NCI-H82 treated with DMSO at 0.1 percent for 48 hours (cell line): ENCODE results near the gene SLC38A6.

ENCODE experiments used
- DNase-seq: peaks from one replicate; lab custom pipeline; 2025; ENCODE audit not compliant: unreplicated experiment; lab: John Stamatoyannopoulos, UW

Gene SLC38A6

GRCh38 chr14:60975551-60975950 lies 5.5 kb upstream of the SLC38A6 start:
- DNase-seq, result no peak

GRCh38 chr14:60977847-60978246 lies 3.2 kb upstream of the SLC38A6 start:
- no peak for DNase-seq

GRCh38 chr14:60981633-60982455 lies 799 bp downstream of the SLC38A6 start:
- DNase-seq, result no peak

- no peak for DNase-seq
Observed at GRCh38 chr14:60984196-60984595, 3.2 kb downstream of the SLC38A6 start.

GRCh38 chr14:60986500-60986899 lies 5.5 kb downstream of the SLC38A6 start:
- no peak for DNase-seq

- DNase-seq, result no peak
Observed at GRCh38 chr14:60989599-60989998, 8.6 kb downstream of the SLC38A6 start.

GRCh38 chr14:60998617-60999016 lies 17.6 kb downstream of the SLC38A6 start:
- no peak for DNase-seq

GRCh38 chr14:60999536-60999935 lies 18.5 kb downstream of the SLC38A6 start:
- no peak for DNase-seq

GRCh38 chr14:61003571-61003970 lies 22.5 kb downstream of the SLC38A6 start:
- no peak for DNase-seq

- no peak for DNase-seq
Observed at GRCh38 chr14:61019537-61019936, 38.5 kb downstream of the SLC38A6 start.

- DNase-seq, result peak; percentile 38
Observed at GRCh38 chr14:61025251-61026223, 44.5 kb downstream of the SLC38A6 start.

- no peak for DNase-seq
Observed at GRCh38 chr14:61026526-61026925, 45.5 kb downstream of the SLC38A6 start.

GRCh38 chr14:61031026-61031425 lies 50.0 kb downstream of the SLC38A6 start:
- DNase-seq, result no peak

GRCh38 chr14:61033054-61033453 lies 52.0 kb downstream of the SLC38A6 start:
- DNase-seq, result no peak

GRCh38 chr14:61033855-61034254 lies 52.8 kb downstream of the SLC38A6 start:
- DNase-seq, result no peak

- no peak for DNase-seq
Observed at GRCh38 chr14:61034416-61035120, 53.5 kb downstream of the SLC38A6 start.

GRCh38 chr14:61037215-61037614 lies 56.2 kb downstream of the SLC38A6 start:
- no peak for DNase-seq

GRCh38 chr14:61041704-61042103 lies 60.7 kb downstream of the SLC38A6 start:
- no peak for DNase-seq

- no peak for DNase-seq
Observed at GRCh38 chr14:61042220-61042619, 61.2 kb downstream of the SLC38A6 start.

- DNase-seq, result no peak
Observed at GRCh38 chr14:61043506-61043905, 62.5 kb downstream of the SLC38A6 start.

GRCh38 chr14:61047021-61047420 lies 66.0 kb downstream of the SLC38A6 start:
- no peak for DNase-seq
